ENCODE data around the gene ESR1. TPM values are rescaled to one million over a fixed set of nuclear protein-coding genes. Genes with fewer than 3 reads are reported as not detected.

ESR1 gene
- total RNA-seq, 2 experiments from 2014 or later = 0.38 to 0.79 TPM

- ChIA-PET CTCF (no interaction called here), POLR2A (no interaction called here)
- ATAC-seq = no peak
- H3K4me1 Mint-ChIP-seq (ENCODE audit: low read depth) = peaks cover 3% of the 10 kb centered on the region
- H3K27ac Mint-ChIP-seq = no peak overlapping the region
- intact Hi-C loops (cut with micrococcal nuclease) = no loop called here
- no peaks in the 10 kb centered on the region for H3K36me3 Mint-ChIP-seq (ENCODE audit: low read depth)
- H3K4me3 Mint-ChIP-seq = no peak overlapping the region
- no peaks in the 10 kb centered on the region for H3K9me3 Mint-ChIP-seq
- H3K27me3 Mint-ChIP-seq = no peaks in the 10 kb centered on the region
- no peak for DNase-seq
- no peak for TF ChIP-seq CTCF (IDR thresholded peaks at IDR 0.05)
Measured at GRCh38 chr6:152091851-152092341, 284.4 kb downstream of the ESR1 start.

- no peak for TF ChIP-seq CTCF (IDR thresholded peaks at IDR 0.05)
- Mint-ChIP-seq H3K27ac (no peak overlapping the region), H3K9me3 (no peaks in the 10 kb centered on the region), H3K27me3 (no peaks in the 10 kb centered on the region), H3K4me1 (ENCODE audit: low read depth) (peaks cover 3% of the 10 kb centered on the region), H3K4me3 (no peak overlapping the region), H3K36me3 (ENCODE audit: low read depth) (no peaks in the 10 kb centered on the region)
- ChIA-PET CTCF (no interaction called here), POLR2A (no interaction called here)
- DNase-seq (no peak), ATAC-seq (no peak)
- intact Hi-C loops (cut with micrococcal nuclease) = no loop called here
Measured at GRCh38 chr6:152093711-152094110, 286.2 kb downstream of the ESR1 start.

- H3K27me3 Mint-ChIP-seq = no peaks in the 10 kb centered on the region
- no peak overlapping the region for H3K27ac Mint-ChIP-seq
- no peaks in the 10 kb centered on the region for H3K36me3 Mint-ChIP-seq (ENCODE audit: low read depth)
- POLR2A ChIA-PET = no interaction called here
- H3K4me3 Mint-ChIP-seq = no peak overlapping the region
- no peaks in the 10 kb centered on the region for H3K9me3 Mint-ChIP-seq
- TF ChIP-seq CTCF (IDR thresholded peaks at IDR 0.05) = no peak
- DNase-seq (no peak), ATAC-seq (no peak)
- intact Hi-C loops (cut with micrococcal nuclease) = no loop called here
- H3K4me1 Mint-ChIP-seq (ENCODE audit: low read depth) = peaks cover 3% of the 10 kb centered on the region
- CTCF ChIA-PET = no interaction called here
Measured at GRCh38 chr6:152094276-152094675, 286.8 kb downstream of the ESR1 start.

- DNase-seq = peak; percentile 59
- intact Hi-C loops (cut with micrococcal nuclease) = no loop called here
Measured at GRCh38 chr6:152094992-152095592, 287.6 kb downstream of the ESR1 start.

More at GRCh38 chr6:152094992-152095592, 287.6 kb downstream of the ESR1 start:
- TF ChIP-seq CTCF (IDR thresholded peaks at IDR 0.05) = no peak
- no peaks in the 10 kb centered on the region for H3K9me3 Mint-ChIP-seq
- no peak overlapping the region for H3K27ac Mint-ChIP-seq
- H3K27me3 Mint-ChIP-seq = no peaks in the 10 kb centered on the region
- no peaks in the 10 kb centered on the region for H3K36me3 Mint-ChIP-seq (ENCODE audit: low read depth)
- no peak overlapping the region for H3K4me3 Mint-ChIP-seq
- POLR2A ChIA-PET = no interaction called here
- ATAC-seq = peak; percentile 96
- peaks cover 3% of the 10 kb centered on the region for H3K4me1 Mint-ChIP-seq (ENCODE audit: low read depth)
- CTCF ChIA-PET = interaction anchor here (0.6 kb wide), 1 partner anchor 9 kb away, joined by 3 read pairs; no protein-coding TSS in a partner anchor
